Measurements from ENCODE around the gene EIF3A.
A peak's percentile ranks its signal among the peaks of the same experiment; 100 is the strongest.

EIF3A gene, protein sequence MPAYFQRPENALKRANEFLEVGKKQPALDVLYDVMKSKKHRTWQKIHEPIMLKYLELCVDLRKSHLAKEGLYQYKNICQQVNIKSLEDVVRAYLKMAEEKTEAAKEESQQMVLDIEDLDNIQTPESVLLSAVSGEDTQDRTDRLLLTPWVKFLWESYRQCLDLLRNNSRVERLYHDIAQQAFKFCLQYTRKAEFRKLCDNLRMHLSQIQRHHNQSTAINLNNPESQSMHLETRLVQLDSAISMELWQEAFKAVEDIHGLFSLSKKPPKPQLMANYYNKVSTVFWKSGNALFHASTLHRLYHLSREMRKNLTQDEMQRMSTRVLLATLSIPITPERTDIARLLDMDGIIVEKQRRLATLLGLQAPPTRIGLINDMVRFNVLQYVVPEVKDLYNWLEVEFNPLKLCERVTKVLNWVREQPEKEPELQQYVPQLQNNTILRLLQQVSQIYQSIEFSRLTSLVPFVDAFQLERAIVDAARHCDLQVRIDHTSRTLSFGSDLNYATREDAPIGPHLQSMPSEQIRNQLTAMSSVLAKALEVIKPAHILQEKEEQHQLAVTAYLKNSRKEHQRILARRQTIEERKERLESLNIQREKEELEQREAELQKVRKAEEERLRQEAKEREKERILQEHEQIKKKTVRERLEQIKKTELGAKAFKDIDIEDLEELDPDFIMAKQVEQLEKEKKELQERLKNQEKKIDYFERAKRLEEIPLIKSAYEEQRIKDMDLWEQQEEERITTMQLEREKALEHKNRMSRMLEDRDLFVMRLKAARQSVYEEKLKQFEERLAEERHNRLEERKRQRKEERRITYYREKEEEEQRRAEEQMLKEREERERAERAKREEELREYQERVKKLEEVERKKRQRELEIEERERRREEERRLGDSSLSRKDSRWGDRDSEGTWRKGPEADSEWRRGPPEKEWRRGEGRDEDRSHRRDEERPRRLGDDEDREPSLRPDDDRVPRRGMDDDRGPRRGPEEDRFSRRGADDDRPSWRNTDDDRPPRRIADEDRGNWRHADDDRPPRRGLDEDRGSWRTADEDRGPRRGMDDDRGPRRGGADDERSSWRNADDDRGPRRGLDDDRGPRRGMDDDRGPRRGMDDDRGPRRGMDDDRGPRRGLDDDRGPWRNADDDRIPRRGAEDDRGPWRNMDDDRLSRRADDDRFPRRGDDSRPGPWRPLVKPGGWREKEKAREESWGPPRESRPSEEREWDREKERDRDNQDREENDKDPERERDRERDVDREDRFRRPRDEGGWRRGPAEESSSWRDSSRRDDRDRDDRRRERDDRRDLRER (N-terminal part only)

DNA sequence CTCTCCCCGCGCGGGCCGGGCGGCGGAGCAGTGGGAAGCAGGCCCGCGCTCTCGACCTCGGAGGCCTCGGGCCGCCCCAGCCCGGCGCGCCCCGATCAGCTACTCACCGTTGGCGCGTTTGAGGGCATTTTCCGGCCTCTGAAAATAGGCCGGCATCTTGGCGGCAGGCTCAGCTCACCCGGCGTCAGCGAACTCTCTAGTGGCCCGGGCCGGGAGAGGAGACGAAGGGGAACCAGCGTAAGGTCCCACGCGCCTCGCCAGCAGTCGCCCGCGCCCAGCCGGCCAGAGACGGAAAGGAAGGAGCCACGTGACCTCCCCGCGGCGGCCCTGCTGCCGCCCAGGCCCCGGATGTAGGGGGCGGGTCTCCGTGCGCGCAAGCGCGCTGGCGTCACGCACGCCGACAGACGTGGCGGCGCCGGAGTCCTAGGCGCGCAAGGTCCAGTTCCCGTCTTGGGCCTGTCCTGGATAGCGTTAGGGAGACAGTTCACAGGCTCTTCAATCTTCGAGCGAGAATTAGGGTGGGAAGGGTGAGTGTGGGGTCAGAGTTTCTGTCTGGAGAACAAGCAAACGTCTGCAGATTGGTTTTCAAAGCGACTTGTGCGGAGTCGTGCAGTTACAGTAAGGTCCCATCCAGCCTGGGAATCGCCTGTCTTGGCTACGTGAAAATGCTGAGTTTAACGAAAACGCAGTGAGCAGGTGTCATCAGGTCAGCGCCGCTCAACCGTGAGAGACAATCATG is at the start of gene EIF3A:
EIF3A (minus strand) TSS at position 297 of the 739 bp plus-strand sequence; CDS start at position 156, 141 bp downstream.
- Mint-ChIP-seq H3K9me3 (no peaks in the 10 kb centered on the region), H3K27ac (ENCODE audit: low read depth) (peak within 1 kb of the TSS; percentile 95), H3K36me3 (ENCODE audit: insufficient read depth) (peaks cover 26% of the 10 kb centered on the region), H3K27me3 (no peaks in the 10 kb centered on the region), H3K4me3 (peak within 1 kb of the TSS; percentile 99), H3K4me1 (peaks cover 43% of the 10 kb centered on the region)
- DNase-seq (ENCODE audit: low spot score in 2 of 2) = peak; percentile 87 to 91
- peak; percentile 81 for ATAC-seq (replicated peaks; ENCODE audit: extremely low read depth, poor library complexity, severe bottlenecking)

DNA sequence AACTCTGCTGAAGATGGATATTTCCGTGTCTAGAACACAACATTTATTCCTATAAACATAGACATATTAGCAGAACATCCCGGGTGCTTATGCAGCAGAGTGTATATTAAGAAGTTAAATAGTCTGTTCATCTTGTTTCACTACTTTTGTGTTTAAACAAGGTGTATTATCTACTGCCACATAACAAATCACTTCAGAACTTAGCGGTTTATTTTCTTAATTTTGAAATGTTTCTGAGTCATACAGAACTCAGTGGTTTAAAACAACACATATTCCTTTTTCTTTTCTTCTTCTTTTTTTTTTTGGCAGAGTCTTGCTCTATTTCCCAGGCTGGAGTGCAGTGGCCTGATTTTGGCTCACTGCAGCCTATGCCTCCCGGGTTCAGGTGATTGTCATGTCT is 49.1 kb upstream of the EIF3A start:
- Mint-ChIP-seq H3K36me3 (ENCODE audit: insufficient read depth) (peaks cover 52% of the 10 kb centered on the region), H3K27me3 (no peaks in the 10 kb centered on the region), H3K9me3 (no peaks in the 10 kb centered on the region), H3K4me1 (peaks cover 28% of the 10 kb centered on the region), H3K4me3 (no peak overlapping the region), H3K27ac (ENCODE audit: low read depth) (no peak overlapping the region)
- ATAC-seq (replicated peaks; ENCODE audit: extremely low read depth, poor library complexity, severe bottlenecking) (no peak), DNase-seq (ENCODE audit: low spot score in 2 of 2) (no peak)

DNA sequence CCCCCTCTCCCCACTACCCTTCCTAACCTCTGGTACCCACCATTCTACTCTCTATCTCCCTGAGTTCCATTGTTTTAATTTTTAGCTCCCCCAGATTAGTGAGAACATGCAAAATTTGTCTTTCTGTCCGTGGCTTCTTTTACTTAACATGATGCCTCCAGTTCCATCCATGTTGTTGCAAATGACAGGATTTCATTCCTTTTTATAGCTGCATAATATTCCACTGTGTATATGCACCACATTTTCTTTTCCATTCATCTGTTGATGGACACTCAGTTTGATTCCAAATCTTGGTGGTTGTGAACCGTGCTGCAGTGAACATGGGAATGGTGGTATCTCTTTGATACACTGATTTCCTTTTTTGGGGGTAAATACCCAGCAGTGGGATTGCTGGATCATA is 45.3 kb upstream of the EIF3A start:
- H3K4me3 Mint-ChIP-seq = no peak overlapping the region
- peaks cover 71% of the 10 kb centered on the region for H3K36me3 Mint-ChIP-seq (ENCODE audit: insufficient read depth)
- no peak for DNase-seq (ENCODE audit: low spot score in 2 of 2)
- H3K9me3 Mint-ChIP-seq = no peaks in the 10 kb centered on the region
- H3K4me1 Mint-ChIP-seq = peaks cover 7% of the 10 kb centered on the region
- H3K27ac Mint-ChIP-seq (ENCODE audit: low read depth) = no peak overlapping the region
- ATAC-seq (replicated peaks; ENCODE audit: extremely low read depth, poor library complexity, severe bottlenecking) = no peak
- no peaks in the 10 kb centered on the region for H3K27me3 Mint-ChIP-seq

DNA sequence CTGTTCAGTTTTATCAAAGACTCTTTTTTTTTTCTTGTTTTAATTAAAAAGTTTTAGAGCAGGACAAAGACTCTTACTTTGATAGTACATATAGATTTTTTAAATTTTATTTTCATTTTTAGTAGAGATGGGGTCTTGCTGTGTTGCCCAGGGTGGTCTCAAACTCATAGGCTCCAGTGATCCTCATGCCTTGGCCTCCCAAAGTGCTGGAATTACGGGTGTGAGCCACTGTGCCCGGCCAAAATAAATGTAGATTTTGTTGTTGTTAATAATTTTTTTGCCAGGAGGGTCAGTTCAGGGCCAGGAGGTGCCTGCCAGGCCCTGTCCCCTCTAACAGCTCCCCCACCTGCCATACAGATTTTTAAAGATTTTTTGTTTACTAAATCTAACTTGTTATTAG is 40.3 kb upstream of the EIF3A start:
- DNase-seq (ENCODE audit: low spot score in 2 of 2) (no peak), ATAC-seq (replicated peaks; ENCODE audit: extremely low read depth, poor library complexity, severe bottlenecking) (no peak)
- Mint-ChIP-seq H3K4me3 (no peak overlapping the region), H3K27me3 (no peaks in the 10 kb centered on the region), H3K27ac (ENCODE audit: low read depth) (no peak overlapping the region), H3K9me3 (no peaks in the 10 kb centered on the region), H3K36me3 (ENCODE audit: insufficient read depth) (peaks cover 73% of the 10 kb centered on the region), H3K4me1 (no peaks in the 10 kb centered on the region)

DNA sequence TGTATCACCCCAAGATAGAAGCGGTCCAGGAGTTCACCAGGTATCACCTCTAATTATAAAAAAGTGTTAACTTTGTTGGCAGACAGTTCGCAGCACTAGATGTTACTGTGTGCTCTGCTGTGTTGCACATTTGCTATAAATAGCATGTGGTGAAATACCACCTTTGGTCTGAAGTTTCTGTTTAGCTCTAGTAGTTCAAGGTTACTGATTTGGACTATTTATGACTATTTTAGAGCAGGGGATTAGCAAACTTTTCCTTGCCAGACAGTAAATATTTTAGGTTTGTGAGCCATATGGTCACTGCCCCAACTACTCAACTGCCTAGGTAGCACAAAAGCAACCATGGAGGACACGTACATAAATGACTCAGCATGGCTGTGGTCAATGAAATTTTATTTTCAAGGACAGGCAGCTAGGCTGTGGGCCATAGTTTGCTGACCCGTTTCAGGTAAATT is 39.8 kb upstream of the EIF3A start:
- DNase-seq (ENCODE audit: low spot score in 2 of 2) (peak in 1 of 2 donors; percentile 37), ATAC-seq (replicated peaks; ENCODE audit: extremely low read depth, poor library complexity, severe bottlenecking) (peak; percentile 100)
- Mint-ChIP-seq H3K27me3 (no peaks in the 10 kb centered on the region), H3K27ac (ENCODE audit: low read depth) (peak overlapping the region; percentile 19), H3K36me3 (ENCODE audit: insufficient read depth) (peaks cover 68% of the 10 kb centered on the region), H3K4me3 (no peak overlapping the region), H3K4me1 (no peaks in the 10 kb centered on the region), H3K9me3 (no peaks in the 10 kb centered on the region)

DNA sequence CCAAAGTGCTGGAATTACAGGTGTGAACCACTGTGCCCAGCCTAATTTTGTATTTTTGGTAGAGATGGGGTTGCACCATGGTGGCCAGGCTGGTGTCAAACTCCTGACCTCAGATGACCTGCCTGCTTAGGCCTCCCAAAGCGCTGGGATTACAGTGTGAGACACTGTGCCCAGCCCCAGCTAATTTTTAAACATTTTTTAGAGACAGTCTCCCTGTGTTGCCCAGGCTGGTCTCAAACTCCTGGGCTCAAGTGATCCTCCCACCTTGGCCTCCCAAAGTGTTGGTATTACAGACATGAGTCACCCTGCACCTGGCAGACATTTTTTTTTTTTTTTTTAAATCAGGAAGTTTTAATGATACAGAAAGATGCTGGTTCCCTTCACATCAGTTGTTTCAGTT is 38.8 kb upstream of the EIF3A start:
- DNase-seq (ENCODE audit: low spot score in 2 of 2) (no peak), ATAC-seq (replicated peaks; ENCODE audit: extremely low read depth, poor library complexity, severe bottlenecking) (no peak)
- Mint-ChIP-seq H3K4me3 (no peak overlapping the region), H3K36me3 (ENCODE audit: insufficient read depth) (peaks cover 61% of the 10 kb centered on the region), H3K9me3 (no peaks in the 10 kb centered on the region), H3K4me1 (peaks cover 1% of the 10 kb centered on the region), H3K27ac (ENCODE audit: low read depth) (no peak overlapping the region), H3K27me3 (no peaks in the 10 kb centered on the region)

DNA sequence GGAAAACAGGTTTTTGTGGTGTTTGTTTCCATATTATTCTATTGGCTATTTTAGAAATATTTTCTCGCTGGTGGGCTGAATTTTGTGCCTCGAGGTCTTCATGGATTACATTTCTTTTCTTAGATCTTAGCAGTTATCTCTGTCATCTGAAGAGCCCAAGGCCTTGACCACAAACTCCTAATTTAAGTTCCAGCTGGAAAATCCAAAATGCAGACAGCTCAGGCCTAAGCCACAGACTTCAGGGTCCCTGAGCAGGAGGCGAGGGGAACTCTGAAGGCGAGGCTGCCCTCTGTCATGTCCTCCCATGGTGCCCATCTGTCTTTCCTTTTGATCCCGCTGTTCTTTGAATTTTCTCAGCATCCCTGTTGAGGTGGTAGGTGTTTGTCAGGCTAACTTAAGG is 37.6 kb upstream of the EIF3A start:
- H3K9me3 Mint-ChIP-seq = no peaks in the 10 kb centered on the region
- no peak for ATAC-seq (replicated peaks; ENCODE audit: extremely low read depth, poor library complexity, severe bottlenecking)
- H3K4me1 Mint-ChIP-seq = peaks cover 5% of the 10 kb centered on the region
- H3K27ac Mint-ChIP-seq (ENCODE audit: low read depth) = no peak overlapping the region
- H3K36me3 Mint-ChIP-seq (ENCODE audit: insufficient read depth) = peaks cover 62% of the 10 kb centered on the region
- H3K27me3 Mint-ChIP-seq = no peaks in the 10 kb centered on the region
- H3K4me3 Mint-ChIP-seq = no peak overlapping the region
- no peak for DNase-seq (ENCODE audit: low spot score in 2 of 2)

DNA sequence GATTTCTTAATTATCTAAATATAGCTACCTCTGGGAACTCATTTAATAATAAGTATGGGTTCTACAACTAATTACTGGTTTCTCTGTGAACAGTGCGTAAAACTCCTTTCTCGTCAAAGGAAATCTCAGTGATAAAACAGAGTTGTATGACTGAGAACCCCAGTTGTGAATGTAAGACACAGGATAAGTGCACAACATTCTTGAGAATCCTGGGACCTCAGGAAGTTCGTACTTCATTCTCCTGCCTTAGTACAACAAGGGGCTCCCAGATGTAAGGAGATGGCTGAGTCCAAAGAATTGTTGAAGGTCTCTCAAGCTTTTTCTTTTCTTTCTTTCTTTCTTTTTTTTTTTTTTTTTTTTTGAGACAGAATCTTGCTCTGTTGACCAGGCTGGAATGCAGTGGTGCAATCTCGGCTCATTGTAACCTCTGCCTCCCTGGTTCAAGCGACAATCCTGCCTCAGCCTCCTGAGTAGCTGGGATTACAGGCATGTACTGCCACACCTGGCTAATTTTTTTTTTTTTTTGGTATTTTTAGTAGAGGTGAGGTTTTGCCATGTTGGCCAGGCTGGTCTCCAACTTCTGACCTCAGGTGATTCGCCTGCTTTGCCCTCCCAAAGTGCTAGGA is 35.8 kb upstream of the EIF3A start:
- Mint-ChIP-seq H3K4me3 (no peak overlapping the region), H3K4me1 (peaks cover 5% of the 10 kb centered on the region), H3K27me3 (no peaks in the 10 kb centered on the region), H3K36me3 (ENCODE audit: insufficient read depth) (peaks cover 58% of the 10 kb centered on the region), H3K9me3 (no peaks in the 10 kb centered on the region), H3K27ac (ENCODE audit: low read depth) (no peak overlapping the region)
- ATAC-seq (replicated peaks; ENCODE audit: extremely low read depth, poor library complexity, severe bottlenecking) (no peak), DNase-seq (ENCODE audit: low spot score in 2 of 2) (no peak)

DNA sequence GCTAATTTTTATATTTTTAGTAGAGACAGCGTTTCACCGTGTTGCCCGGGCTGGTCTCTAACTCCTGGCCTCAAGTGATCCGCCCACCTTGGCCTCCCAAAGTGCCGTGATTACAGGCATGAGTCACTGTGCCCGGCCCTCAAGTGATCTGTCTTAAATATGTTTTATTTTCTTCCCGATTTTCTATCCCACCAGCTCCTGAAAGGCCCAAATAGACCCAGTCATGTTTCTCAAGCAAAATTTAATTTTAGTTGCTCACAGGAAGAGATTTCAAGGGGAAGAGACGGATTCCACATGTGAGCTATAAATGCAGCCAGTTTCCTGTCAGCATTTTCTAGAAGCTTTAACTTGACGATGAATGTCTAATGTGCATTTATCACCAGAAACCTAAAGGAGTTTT is 35.3 kb upstream of the EIF3A start:
- Mint-ChIP-seq H3K27ac (ENCODE audit: low read depth) (no peak overlapping the region), H3K27me3 (no peaks in the 10 kb centered on the region), H3K4me3 (no peak overlapping the region), H3K4me1 (peaks cover 5% of the 10 kb centered on the region), H3K36me3 (ENCODE audit: insufficient read depth) (peaks cover 56% of the 10 kb centered on the region), H3K9me3 (no peaks in the 10 kb centered on the region)
- ATAC-seq (replicated peaks; ENCODE audit: extremely low read depth, poor library complexity, severe bottlenecking) = no peak
- DNase-seq (ENCODE audit: low spot score in 2 of 2) = no peak

DNA sequence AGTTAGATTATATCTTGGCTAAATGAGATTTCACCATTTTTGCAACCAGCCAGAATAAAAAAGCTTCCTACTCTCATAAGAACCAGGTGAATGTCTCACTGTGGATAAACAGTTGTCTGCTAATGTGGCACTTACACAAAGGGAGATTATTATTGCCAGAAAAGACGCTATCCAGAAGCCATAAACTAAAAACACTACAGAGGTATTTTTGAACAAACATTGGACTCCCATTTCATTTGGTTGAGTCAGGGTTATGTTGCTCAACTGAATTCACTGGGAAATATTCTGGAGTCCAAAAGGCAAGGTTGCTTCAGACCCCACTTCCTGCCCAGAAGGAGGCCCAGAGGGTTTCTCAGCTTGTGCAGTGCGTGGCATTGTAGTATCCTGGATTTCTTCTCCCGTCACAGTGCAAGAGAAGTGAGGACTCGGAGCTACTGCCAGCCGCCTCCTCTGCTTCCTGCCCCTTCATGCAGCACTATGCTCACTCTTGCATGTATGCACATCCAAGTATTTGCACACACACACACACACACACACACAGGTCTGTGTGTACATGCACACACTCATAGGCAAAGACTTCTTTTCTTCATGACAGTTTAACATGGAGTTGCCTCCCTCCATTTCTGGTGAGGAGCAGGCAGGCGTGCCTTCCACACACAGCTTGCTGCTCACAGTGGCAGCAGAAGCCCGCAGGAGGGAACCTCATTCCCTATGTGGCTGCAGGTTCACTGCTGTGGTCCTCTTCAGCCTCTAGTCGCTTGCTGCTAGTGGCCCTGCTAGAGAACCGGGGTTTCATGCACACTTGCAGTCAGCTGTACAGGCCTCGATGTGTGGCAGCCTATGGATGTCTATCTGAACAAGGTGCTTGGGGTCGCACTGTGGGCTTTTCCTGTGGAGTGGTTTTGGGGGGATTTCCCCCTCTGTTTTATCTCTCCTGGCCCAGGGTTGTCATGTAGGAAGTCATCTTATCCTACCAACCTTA is 33.4 kb upstream of the EIF3A start:
- ATAC-seq (replicated peaks; ENCODE audit: extremely low read depth, poor library complexity, severe bottlenecking) (no peak), DNase-seq (ENCODE audit: low spot score in 2 of 2) (no peak)
- H3K27ac Mint-ChIP-seq (ENCODE audit: low read depth) = no peak overlapping the region
- no peaks in the 10 kb centered on the region for H3K27me3 Mint-ChIP-seq
- no peaks in the 10 kb centered on the region for H3K9me3 Mint-ChIP-seq
- peaks cover 5% of the 10 kb centered on the region for H3K4me1 Mint-ChIP-seq
- peaks cover 58% of the 10 kb centered on the region for H3K36me3 Mint-ChIP-seq (ENCODE audit: insufficient read depth)
- no peak overlapping the region for H3K4me3 Mint-ChIP-seq

DNA sequence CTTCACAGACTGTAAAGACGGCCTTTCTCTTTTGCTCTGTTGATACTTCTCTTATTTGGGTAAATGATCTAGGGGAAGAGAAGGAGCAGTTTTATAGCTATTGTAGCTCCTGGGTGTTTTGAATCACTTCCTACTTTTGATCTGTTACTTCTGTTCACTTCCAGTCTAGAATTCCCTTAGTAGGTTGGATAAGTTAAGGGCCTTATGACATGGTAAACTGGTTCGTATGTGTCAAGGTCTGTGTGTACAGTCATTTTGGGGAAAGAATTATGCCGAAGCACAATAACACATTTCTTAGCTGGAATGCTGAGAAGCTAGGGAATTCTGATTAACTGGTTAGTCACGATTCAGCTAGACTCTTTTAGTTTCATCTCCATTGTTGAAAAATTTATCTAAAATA is 31.4 kb upstream of the EIF3A start:
- ATAC-seq (replicated peaks; ENCODE audit: extremely low read depth, poor library complexity, severe bottlenecking) = no peak
- Mint-ChIP-seq H3K27me3 (no peaks in the 10 kb centered on the region), H3K9me3 (no peaks in the 10 kb centered on the region), H3K27ac (ENCODE audit: low read depth) (no peak overlapping the region), H3K4me3 (no peak overlapping the region), H3K4me1 (peaks cover 5% of the 10 kb centered on the region), H3K36me3 (ENCODE audit: insufficient read depth) (peaks cover 57% of the 10 kb centered on the region)
- no peak for DNase-seq (ENCODE audit: low spot score in 2 of 2)
